ENCODE data around the gene GPS1. TPM values are rescaled to one million over a fixed set of nuclear protein-coding genes. Genes with fewer than 3 reads are reported as not detected.

The GPS1 gene
- total and polyA plus RNA-seq, 10 donors: 61.5 to 109 (median 68.9) TPM

GRCh38 chr17:82063424-82064415 is 12.0 kb downstream of the GPS1 start:
- peak overlapping the region in 2 of 8 donors; percentile 88 to 92 for H3K27ac ChIP-seq
- WGBS, 5 donors: 85 to 91% (median 88%) methylated on average over 11 to 20 of the region's 20 CpGs
- no peaks in the 10 kb centered on the region for H3K9me3 ChIP-seq
- no peak for TF ChIP-seq POLR2AphosphoS5 (IDR thresholded peaks at IDR 0.05)
- no peak for TF ChIP-seq POLR2A (IDR thresholded peaks at IDR 0.05)
- no peak for TF ChIP-seq CTCF (IDR thresholded peaks at IDR 0.05 in 8 of 11, conservative IDR thresholded peaks at IDR 0.05 in 3 of 11)
- H3K36me3 ChIP-seq: peaks cover 0 to 55% (median 46%) of the 10 kb centered on the region in 6 donors
- peaks cover 17 to 60% (median 39%) of the 10 kb centered on the region in 6 donors for H3K4me1 ChIP-seq
- peak; percentile 46 for DNase-seq
- intact Hi-C loops (cut with DNase I; ENCODE audit: low total_unique reads): no loop called here
- H3K27me3 ChIP-seq (replicated peaks in 1 of 7): no peaks in the 10 kb centered on the region
- peak overlapping the region in 2 of 8 donors; percentile 73 to 96 for H3K4me3 ChIP-seq

DNA sequence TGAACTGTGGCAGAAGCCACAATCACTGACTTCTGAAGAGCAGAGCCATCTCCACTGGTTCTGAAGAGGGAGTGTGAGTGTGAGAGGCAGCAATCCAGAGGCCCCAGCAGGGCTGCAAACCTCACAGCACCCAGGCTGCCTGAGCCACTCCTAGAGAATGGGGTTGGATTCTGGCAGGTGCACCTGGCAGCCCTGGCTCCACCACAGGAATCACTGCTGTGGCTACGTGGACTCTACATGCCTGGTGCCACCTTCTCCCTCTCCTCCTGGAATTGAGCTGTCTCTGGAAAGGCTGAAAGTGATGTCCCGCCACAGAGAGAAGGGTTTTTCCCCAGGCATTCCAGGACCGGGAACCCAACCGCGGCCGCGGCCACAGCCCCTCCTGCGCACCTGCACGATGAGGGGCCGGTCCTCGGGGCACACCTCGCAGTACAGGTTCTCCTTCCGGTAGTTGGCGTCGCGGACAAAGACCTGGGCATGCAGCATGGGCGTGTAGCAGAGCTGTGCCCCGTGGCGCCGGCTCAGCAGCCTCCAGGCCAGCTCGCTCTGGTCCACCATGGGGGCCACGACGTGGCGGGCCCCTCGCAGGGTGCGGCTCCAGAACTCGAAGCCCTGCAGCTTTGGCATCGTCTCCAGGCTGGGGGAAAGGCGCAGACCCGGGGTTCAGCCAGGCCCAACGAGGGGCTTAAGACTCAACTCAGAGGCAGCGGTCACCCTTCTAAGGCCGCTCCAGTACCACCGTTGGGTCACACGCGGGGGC is 12.9 kb downstream of the GPS1 start:
- no peak for TF ChIP-seq CTCF (IDR thresholded peaks at IDR 0.05 in 8 of 11, conservative IDR thresholded peaks at IDR 0.05 in 3 of 11)
- no peak for TF ChIP-seq POLR2A (IDR thresholded peaks at IDR 0.05)
- no peak for TF ChIP-seq POLR2AphosphoS5 (IDR thresholded peaks at IDR 0.05)
- WGBS, 5 donors: 41 to 57% (median 51%) methylated on average over 17 to 36 of the region's 36 CpGs
- Histone ChIP-seq H3K9me3 (no peaks in the 10 kb centered on the region), H3K27ac (peak overlapping the region in 7 of 8 donors; percentile 88 to 94 (median 91)), H3K27me3 (replicated peaks in 1 of 7) (no peaks in the 10 kb centered on the region), H3K4me3 (peak overlapping the region; percentile 73 to 96 (median 91)), H3K4me1 (peaks cover 17 to 51% (median 35%) of the 10 kb centered on the region in 6 donors), H3K36me3 (peaks cover 0 to 46% (median 38%) of the 10 kb centered on the region in 6 donors)
- intact Hi-C loops (cut with DNase I; ENCODE audit: low total_unique reads): no loop called here
- DNase-seq: no peak

GRCh38 chr17:82065193-82065637 is 13.5 kb downstream of the GPS1 start:
- peak; percentile 86 for DNase-seq
- peaks cover 17 to 47% (median 34%) of the 10 kb centered on the region in 6 donors for H3K4me1 ChIP-seq
- peak overlapping the region in 7 of 8 donors; percentile 88 to 94 (median 91) for H3K27ac ChIP-seq
- TF ChIP-seq CTCF (IDR thresholded peaks at IDR 0.05 in 8 of 11, conservative IDR thresholded peaks at IDR 0.05 in 3 of 11): no peak
- no peak for TF ChIP-seq POLR2AphosphoS5 (IDR thresholded peaks at IDR 0.05)
- TF ChIP-seq POLR2A (IDR thresholded peaks at IDR 0.05): no peak
- H3K9me3 ChIP-seq: no peaks in the 10 kb centered on the region
- intact Hi-C loops (cut with DNase I; ENCODE audit: low total_unique reads): no loop called here
- WGBS, 5 donors: 1 to 2% (median 1%) methylated on average over 23 to 47 of the region's 47 CpGs
- no peaks in the 10 kb centered on the region for H3K27me3 ChIP-seq (replicated peaks in 1 of 7)
- peak overlapping the region; percentile 73 to 96 (median 91) for H3K4me3 ChIP-seq
- H3K36me3 ChIP-seq: peaks cover 0 to 40% (median 32%) of the 10 kb centered on the region in 6 donors

Data from spleen (tissue), 11 donors.